Glomerular endothelial cell (primary cell): ENCODE measurements around the gene IL23R. TPM values are rescaled to one million over a fixed set of nuclear protein-coding genes. Genes with fewer than 3 reads are reported as not detected.
"Not testable (repeated sequence)": the region's sequence is repeated elsewhere in the genome, so short reads cannot be mapped to it uniquely, and the experiment has no call there.

Experiments used
- DNase-seq: peaks from one replicate; pipeline ENCODE4 v3.0.0-alpha.2; 2011; ENCODE audit warnings: low read depth, low spot score; ENCODE audit errors: extremely low read depth
- total RNA-seq: library from RNA; depleted of rRNA; stranded (reverse); fragments of >200 nt; gene quantifications from 2 replicates; pipeline ENCODE4 v1.2.3, GENCODE V29; 2015

IL23R gene
- total RNA-seq, 1 donor from 2014 or later = not detected

DNA sequence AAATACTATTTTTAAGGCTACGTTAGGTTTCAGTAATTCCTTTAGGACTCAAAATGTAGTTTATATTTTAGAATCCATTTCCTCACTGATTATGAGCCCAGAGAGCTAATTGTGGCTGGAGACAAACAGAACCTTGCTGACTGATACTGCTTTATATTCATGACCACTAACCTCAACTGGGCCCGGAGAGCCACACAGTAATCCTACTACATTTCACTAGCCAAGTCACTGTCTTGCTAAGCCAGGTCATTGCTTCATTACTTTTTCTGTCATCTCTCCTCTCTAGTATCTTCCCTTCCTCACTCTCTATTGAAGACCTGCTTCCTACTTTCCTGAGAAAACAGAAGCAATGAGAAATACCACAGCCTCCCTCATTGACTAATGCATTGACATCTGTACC lies 24.7 kb downstream of the IL23R start:
- no peak for DNase-seq

DNA sequence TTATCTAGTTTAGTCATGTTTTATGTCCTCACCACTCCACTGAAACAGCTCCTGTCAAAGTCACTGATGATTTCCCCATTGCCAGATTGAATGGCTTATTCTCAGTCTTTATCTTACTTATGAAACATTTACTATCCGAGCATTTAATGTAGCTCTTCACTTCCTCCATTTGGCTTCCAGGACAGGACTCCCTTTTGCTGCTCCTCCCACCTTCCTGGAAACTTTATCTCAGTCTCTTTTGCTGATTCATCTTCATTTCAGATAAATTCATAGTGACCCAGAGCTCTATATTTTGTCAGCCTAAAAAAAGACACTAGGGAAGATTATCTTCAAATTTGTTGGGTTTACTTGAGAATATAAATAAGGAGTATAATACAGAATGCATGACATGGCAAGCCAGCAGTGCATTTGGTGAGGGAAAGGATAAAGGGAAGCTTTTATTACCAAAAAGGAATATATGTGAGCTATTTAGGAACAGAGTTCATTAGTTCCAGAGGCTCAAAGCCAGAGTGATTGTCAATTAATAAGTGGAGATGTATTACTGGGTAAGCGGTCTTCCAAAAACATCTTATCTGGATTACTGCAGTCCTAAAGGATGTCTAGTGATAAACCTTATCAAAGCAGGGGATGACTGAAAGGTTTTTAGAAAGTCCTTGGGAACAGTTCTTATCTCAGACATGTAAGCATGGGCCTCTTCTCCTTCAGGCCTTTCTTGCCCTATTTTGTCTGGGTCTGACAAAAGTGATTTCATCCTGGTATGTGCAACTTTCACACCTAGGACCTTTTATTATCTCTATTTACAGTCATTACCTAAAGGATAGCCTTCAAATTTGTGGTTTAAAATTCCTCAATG lies 25.6 kb downstream of the IL23R start:
- DNase-seq = no peak

GRCh38 chr1:67192902-67193301 lies 26.6 kb downstream of the IL23R start:
- DNase-seq = no peak

DNA sequence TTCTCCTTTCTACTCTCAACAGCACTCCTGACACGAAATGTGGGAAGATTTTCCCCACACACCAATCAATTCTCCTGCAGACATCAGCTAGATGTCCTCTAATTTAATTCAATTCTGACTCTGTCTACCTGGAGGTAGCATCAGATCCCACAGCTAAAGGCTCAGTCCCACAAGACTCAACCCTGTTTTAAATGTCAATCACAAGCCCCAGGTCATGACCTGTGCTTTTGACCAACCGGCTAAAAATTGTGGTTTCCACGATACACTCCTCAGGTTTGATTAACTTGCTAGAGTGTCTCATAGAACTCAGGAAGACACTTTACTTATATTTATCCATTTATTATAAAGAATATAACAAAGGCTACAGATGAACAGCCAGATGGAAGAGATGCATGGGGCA lies 27.4 kb downstream of the IL23R start:
- DNase-seq = no peak

DNA sequence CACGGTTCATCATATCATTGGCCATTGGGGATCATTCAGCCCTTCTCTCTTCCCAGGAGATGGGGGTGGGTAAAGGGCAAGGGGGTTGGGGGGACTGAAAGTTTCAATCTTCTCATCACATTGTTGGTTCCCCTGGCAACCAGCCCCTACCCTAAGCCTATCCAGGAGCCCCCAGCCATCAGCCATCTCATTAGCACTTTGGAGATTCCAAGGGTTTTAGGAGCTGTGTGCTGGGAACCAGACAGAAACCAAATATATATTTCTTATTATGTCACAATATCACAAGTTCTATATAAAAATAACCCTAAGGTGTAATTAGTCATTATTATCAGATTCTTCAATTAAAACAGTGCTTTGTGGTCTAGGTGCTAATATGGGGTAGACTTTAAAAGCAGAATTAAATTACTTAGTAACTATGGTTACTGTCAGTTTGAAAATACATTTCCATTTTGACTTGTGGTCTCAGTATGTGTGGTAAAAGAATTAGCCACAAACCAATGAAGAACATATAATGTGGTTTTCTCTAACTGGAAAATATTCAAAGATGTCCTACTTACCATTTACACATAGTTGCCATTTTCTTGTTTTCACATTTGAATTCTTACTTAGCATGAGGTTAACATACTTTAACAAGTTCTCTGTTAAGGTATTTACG lies 28.1 kb downstream of the IL23R start:
- no peak for DNase-seq

DNA sequence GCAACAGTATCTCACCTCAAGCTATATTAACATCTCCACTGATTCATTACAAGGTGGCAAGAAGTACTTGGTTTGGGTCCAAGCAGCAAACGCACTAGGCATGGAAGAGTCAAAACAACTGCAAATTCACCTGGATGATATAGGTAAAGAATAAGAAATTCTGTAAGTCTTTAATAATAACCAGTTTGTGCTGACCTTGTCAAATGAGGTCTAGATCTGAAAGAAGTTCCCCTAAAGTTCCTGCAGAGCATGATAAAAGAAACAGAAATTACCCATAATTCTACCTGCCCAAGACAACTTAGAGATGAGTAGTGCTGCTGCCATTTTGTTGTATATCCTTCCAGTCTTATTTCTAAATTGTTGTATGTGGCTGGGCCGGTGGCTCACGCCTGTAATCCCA lies 34.5 kb downstream of the IL23R start:
- DNase-seq = no peak

DNA sequence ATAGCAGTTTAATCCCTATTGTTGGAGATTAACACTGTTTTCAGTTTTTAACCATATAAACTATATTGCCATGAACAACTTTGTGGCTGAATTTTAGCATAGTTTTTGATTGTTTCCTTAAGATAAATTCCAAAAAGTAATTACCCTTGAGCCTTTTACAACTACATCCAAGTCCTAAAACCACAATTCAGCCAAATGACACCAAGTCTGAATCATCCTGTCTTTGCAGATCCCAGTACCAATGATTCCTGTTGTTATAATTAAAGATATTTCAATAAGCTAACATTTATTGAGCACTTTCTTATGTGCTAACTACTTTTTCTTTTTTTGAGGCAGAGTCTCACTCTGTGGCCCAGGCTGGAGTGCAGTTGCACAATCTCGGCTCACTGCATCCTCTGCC lies 35.6 kb downstream of the IL23R start:
- no peak for DNase-seq

DNA sequence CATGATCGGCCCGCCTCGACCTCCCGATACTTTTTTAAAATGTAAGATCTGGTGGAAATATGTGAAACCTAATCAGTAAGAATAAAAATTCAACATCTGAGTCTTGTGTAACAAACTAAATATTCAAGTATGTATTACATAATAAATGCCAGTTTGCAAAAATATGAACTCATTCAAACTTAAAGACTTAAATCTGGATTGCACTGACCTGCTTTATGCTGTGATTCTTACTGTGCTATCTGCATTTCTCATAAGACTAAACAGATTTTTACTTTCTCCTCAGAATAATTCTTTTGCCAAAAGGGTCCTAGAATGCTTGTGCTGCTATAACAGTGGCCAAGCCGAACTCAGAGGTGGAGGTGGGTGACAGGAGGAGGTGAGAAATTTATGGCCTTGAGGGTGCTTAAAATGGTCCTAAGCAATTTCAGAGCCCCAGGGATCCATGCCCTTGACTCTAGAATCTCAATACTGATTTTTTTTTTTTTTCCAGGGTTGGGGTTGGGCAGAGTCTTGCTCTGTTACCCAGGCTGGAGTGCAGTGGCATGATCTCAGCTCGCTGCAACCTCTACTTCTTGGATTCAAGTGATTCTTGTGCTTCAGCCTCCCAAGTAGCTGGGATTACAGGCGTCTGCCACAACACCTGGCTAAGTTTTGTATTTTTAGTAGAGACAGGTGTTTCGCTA lies 38.2 kb downstream of the IL23R start:
- DNase-seq = no peak

GRCh38 chr1:67207398-67207797 lies 41.1 kb downstream of the IL23R start:
- DNase-seq = not testable (repeated sequence)

DNA sequence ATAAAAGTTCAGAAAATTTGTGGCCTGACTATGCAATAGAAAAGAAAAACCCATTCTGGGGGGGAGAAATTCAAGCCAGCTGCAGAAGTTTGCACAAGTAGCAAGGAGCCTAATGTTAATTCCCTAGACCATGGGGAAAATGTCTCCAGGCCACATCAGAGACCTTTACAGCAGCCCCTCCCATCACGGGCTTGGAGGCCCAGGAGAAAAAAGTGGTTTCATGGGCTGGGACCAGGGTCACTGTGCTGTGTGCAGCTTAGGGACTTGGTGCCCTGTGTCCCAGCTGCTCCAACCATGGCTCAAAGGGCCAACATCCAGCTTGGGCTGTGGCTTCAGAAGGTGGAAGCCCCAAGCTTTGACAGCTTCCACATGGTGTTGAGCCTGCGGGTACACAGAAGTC lies 42.0 kb downstream of the IL23R start:
- DNase-seq = no peak

- DNase-seq = no peak
These were observed 43.3 kb downstream of the IL23R start for GRCh38 chr1:67209521-67209920.

GRCh38 chr1:67211589-67212563 lies 45.6 kb downstream of the IL23R start:
- DNase-seq = no peak

DNA sequence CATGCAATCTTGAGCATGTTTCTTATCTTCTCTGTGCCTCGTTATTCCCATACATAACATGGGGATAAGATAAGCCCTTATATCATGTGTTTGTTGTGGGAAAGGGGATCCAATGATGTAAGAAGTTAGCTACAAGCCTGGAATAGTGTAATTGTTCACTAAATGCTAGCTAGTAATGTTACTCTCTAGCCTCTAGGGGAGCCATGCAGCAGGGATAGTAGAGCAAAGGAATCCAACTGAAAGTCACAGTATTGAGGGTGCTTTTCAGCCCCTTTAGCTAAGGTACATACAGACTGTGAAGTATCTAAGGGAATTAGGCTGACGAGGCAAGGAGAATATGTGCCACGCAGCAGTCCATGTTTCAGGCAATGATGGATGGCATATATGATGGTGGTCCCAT lies 46.9 kb downstream of the IL23R start:
- DNase-seq = no peak

- no peak for DNase-seq
These were observed 47.7 kb downstream of the IL23R start for GRCh38 chr1:67213948-67214347.

DNA sequence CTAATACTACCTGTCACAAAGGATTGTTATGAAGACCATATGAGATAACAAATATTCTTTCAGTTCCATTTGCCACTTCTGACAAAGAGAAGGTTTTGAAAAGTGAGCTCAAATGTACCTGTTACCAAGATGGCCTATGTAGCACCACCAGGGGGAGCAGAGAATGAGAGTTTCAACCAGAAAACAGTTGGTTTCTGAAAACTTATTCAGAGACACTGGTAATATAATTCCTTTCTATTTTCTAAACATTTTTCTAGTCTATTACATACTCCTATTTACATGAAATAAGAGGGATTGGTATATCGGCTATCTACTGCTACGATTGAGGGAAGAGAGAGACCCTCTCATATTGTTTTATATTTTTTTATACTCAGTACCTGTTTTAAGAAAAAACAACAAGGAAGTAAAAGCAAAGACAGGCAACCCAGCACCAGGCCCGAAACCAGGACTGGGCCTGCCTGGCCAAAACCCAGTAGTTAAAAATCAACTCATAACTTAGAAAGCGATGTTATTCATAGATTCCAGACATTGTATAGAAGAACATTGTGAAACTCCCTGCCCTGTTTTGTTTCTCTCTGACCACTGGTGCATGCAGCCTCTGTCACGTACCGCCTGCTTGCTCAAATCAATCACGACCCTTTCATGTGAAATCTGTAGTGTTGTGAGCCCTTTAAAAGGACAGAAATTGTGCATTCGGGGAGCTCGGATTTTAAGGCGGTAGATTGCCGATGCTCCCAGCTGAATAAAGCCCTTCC lies 48.3 kb downstream of the IL23R start:
- no peak for DNase-seq

GRCh38 chr1:67216401-67216800 lies 50.1 kb downstream of the IL23R start:
- DNase-seq = no peak

DNA sequence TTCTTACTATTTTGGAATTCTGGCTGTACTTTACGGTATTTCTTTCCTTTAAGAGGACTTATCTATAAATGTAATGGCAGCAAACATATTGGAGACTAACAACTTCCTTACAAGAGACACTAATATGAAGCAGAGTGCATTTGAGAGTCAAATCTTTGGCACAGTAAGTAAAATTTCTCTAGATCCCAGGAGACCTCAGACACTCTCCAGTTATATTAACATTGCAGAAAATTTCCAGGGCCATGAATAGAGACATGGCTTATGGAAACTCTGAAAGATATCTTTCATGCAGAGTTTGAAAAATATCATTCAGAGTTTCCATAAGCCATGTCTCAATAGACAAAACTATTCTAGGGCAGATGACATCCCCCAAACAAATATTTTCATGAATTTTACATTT lies 51.2 kb downstream of the IL23R start:
- no peak for DNase-seq

DNA sequence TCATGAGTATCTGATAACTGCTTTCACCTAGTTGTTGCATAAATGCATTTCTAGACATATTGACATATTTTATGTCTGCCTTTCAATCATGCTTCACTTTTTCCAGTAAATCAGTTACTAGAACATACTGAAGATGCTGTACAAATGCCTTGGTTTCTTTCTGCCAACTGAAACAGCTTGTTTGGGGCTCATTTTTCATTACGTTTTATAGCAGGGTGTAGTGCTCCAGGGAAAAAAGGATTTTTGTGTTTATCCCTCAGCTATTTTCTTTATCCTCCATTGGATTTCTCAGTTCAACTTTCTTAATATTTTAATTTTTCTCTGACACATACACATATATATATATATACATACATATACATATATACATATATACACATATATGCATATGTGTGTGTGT lies 51.7 kb downstream of the IL23R start:
- no peak for DNase-seq

DNA sequence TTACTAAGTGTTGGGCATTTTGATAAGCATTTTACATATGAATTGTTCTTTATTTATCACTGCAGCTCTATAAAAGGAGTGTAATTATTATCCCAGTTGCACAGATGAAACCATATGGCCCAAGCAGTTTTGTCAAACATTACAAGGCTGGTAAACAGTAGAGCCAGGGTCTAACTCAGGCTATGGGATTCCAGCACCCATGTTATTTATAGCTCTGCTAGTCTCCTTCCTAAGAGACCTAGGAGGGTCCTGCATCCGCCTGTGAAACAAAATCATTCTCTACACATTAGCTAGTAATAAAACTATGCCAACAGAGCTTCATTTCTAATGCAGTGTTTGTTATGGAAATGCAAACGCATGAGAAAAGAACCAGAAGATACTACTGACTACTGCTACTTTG lies 58.6 kb downstream of the IL23R start:
- DNase-seq = no peak

DNA sequence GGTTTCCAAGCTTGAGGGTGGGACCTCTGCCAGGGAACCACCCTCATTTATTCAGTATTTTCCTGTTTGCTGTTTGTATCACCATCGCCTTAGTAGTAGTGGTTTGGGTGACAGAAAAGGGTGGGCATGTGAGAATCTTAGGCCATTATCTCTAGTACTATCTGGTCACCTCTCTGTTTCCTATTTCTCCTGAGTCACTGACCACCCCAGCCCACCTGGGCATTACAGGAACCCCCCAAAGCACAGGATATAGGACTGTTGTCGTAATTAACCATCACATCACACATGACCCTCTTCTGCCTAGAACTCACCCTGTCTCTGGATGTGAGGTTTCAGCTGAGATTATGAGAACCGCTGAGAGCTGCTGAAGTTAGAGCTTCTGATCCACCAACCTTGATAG lies 60.4 kb downstream of the IL23R start:
- DNase-seq = no peak
